ENCODE measurements around the gene MRPL53. TPM values are rescaled to one million over a fixed set of nuclear protein-coding genes. Genes with fewer than 3 reads are reported as not detected.
"Not testable (repeated sequence)": the region's sequence is repeated elsewhere in the genome, so short reads cannot be mapped to it uniquely, and the experiment has no call there.

MRPL53 gene
- total RNA-seq, 1 donor from 2014 or later = 45.8 TPM

DNA sequence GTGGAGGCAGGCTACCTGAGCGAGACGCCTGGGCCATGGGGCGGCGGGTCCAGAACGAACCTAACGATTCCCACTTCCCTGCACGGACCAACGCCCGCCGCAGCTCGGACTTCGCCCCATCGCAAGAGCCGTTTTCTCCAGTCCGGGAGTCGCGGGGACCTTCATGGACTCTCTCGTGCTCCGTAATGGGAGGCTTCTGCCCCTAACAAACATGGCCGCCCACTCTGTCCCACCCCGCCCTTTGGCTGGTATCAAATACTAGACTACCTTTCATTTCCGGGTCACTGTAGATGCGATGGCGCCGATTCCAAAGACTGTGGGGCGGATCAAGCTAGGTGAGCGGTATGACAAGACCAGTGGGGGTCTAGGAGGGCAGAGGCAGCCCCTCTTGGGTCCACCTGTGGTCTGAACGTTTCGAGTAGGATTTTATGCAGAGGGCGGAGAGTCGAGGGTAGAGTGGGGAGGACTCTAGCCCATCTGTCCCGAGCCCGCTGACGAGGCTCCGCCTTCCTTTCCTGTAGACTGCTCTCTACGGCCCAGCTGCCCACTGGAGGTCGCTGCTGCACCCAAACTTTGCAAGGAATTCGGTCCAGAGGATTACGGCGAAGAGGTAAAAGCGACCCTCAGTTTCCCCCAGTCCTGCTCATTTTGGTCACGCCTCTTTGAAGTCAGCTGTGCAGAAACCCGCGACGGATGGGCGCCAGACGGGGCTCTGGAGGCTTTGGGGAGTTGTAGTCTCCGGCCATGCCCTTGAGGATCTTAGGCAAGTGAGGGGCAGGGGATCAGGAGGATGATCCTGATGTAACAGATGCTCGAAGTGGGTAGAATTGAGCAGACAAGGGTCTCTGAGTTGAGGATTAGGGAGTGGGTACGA, 10.6 kb upstream of the MRPL53 start, which contains the start of the genes CCDC142 and TTC31:
TSS of gene CCDC142 (minus strand) at position 198 of the 874 bp plus-strand sequence. CDS start at position 37, 161 bp downstream.
TSS of gene TTC31 (plus strand) at position 281 of the 874 bp plus-strand sequence. CDS start at position 296, 15 bp downstream.
- DNase-seq (ENCODE audit: low read depth, low spot score) = peak; percentile 84

DNA sequence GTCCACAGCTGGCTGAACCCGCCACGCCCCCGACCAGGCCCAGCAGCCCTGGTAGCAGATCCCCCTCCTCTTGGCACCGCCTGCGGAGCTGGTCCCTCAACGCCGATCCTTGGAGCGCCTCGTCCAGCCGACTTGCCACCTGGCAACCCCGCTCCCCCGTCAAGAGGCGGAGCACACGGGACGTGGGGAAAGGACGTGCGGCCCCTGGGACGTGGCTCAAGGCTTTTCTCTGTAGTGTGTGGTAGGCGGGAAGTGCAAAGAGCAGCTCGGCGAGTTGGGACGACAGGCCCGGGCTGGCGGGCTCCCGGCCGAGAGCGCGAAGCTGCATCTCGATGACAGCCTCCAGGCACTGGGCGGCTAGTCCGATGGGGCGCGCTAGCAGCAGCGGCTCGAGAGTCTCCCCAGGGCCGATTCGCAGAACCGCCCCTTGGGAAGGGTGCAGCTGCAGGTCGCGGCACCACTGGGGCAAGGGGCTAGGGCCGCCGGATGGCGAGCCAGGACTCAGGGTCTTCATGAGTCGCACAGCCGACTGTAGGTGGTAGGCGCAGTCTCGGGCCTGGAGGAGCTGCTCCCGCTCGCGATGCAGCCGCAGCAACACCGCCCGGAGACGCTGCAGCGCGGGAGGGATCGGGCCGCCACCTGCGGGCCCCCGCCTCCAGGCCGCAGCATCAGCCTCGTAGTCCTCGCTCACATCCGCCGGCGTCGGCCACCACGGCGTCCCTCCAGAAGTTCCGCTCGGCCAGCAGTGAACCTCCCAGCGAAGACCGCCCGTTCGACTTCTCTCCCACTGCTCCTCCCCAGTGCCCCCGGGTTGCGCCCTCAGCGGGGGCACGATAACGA, 9.7 kb upstream of the MRPL53 start:
- DNase-seq (ENCODE audit: low read depth, low spot score) = no peak

DNA sequence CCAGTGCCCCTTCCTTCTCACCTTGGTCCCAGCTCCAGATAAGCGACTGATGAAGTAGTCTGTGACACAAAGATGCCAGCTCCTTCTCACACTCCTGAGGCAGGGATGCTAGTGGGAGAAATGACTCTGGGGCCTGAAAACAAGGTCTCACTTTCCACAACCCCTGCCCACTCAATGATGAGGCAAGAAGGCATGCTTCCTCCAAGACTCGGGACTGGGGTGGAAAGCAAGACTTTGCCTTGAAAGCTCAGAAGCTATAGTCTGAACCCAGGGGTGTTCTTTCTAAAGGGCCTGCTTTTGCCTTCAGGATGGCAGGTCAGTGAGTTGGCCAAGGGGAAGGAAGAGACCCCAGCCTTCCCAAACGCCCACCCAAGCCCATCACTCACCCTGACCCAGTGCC, 9.0 kb upstream of the MRPL53 start:
- no peak for DNase-seq (ENCODE audit: low read depth, low spot score)

DNA sequence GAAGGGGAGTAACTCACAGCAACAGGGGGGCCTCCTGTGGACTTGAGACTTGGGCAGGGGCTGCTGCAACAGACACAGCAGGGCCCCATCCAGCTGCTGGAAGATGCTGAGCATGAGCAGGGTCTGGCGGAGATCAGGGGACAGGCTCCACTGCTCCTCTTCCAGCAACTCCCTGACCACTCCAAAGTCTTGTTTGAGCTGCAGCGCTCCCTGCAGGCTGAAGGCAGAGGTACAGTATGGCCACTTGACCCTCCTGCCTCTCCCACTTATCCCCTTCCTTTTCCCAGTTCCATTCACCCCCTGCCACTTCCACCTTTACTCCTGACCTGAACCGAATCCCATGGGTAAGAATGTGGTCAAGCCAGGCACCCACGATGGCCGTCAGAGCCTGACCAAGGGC, 2.4 kb upstream of the MRPL53 start:
- no peak for DNase-seq (ENCODE audit: low read depth, low spot score)

DNA sequence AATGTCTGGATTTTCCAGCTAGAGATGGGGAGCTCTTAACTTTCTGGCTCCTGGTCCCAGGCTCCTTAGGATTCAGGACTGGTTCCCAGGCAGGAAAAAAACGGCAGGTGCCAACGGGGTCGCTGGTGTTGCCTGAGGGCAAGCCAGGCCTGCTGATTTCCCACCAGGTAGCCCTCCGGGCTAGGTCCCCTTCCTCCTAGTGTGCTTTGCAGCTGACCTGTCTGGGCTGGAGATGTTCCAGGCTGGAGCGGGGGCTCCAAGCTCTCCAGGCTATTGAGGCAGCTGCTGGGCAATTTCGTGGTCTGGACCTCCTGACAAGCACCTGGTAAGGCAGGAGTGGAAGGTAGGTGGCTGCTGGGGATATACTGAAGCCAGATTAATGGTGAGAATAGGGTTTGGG, 2.0 kb upstream of the MRPL53 start:
- no peak for DNase-seq (ENCODE audit: low read depth, low spot score)

DNA sequence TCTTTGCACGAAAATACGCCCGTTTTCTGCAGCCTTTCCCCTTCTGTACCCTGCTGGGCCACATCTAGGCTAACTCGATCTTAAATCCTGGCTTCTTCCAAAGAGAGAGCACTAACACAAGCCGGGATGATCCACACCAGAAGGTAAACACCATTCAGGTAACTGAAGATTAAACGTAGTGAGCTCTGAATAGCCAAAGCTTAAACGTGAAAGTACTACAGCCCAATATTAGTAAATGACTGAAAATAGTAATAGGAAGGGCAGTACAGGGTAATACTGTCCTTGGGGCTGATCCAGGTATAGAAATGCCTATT, 422 bp upstream of the MRPL53 start:
- DNase-seq (ENCODE audit: low read depth, low spot score) = no peak

DNA sequence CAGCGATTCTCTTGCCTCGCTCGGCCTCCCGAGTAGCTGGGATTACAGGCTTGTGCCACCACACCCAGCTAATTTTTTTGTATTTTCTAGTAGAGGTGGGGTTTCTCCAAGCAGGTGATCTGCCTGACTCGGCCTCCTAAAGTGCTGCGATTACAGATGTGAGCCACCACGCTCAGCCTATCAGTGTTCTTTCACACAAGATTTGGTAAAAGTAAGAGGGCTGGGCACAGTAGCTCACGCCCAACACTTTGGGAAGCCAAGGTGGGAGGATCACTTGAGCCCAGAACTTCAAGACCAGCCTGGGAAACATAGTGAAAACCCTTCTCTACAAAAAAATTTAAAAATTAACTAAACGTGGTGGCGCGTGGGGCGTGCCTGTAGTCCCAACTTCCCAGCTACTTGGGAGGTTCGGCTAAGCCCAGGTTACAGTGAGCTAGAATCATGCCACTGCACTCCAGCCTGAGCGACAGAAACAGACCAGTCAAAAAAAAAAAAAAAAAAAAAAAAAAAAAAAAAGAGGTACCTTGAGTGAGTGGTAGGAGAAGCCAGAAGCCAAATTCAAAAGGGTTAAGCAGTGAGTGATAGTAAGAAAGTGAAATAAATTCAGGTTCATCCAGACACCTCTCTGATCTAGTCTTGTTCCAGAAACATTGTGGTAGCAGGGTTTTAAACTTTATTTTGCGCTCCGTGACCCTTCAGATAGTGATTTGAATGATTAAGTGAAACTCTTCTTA, 981 bp downstream of the MRPL53 start:
- DNase-seq (ENCODE audit: low read depth, low spot score) = no peak

DNA sequence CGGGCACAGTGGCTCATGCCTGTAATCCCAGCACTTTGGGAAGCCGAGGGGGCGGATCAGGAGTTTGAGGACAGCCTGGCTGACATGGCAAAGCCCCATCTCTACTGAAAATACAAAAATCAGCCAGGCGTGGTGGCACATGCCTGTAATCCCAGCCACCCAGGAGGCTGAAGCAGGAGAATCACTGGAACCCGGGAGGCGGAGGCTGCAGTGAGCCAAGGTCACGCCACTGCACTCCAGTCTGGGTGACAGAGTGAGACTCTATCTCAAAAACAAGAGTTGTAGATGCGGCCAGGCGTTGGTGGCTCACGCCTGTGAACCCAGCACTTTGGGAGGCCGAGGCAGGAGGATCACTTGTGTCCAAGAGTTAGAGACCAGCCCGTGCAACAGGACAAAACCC, 1.7 kb downstream of the MRPL53 start:
- DNase-seq (ENCODE audit: low read depth, low spot score) = not testable (repeated sequence)

DNA sequence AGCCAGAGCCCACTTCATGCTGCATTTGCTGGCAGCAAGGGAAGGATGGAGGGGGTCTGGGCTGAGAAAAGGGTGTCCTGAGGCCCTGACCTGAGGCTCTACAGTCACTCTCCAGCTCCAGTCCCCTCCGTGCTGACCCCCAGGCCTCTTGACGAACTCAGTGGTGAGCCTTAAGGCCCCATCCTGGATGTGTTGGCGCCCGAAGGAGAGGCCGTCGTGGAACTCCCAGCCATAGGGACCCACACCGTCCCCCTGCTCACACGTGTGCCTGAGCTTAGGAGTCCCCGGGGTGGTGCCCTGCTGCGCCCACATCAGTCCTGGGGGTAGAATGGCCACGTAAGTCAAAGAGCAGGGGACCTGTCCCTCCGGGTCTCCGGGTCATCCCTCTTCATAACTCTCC, 8.1 kb downstream of the MRPL53 start:
- no peak for DNase-seq (ENCODE audit: low read depth, low spot score)

DNA sequence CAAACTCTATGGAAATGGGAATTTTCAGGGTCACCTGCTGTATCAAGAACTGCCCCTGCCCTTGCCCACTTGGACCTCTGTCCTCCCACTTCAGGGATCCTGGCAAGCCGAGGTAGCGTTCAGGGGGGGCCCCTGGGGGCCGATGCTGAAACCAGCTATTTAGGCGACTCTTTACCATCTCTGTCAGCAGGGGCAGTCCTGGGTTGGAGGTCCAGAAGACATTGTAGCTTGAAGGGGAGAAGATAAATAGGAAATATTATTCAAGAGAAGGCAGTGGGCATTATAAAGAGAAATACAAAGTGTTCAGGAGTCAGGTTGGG, 9.7 kb downstream of the MRPL53 start:
- DNase-seq (ENCODE audit: low read depth, low spot score) = no peak

DNA sequence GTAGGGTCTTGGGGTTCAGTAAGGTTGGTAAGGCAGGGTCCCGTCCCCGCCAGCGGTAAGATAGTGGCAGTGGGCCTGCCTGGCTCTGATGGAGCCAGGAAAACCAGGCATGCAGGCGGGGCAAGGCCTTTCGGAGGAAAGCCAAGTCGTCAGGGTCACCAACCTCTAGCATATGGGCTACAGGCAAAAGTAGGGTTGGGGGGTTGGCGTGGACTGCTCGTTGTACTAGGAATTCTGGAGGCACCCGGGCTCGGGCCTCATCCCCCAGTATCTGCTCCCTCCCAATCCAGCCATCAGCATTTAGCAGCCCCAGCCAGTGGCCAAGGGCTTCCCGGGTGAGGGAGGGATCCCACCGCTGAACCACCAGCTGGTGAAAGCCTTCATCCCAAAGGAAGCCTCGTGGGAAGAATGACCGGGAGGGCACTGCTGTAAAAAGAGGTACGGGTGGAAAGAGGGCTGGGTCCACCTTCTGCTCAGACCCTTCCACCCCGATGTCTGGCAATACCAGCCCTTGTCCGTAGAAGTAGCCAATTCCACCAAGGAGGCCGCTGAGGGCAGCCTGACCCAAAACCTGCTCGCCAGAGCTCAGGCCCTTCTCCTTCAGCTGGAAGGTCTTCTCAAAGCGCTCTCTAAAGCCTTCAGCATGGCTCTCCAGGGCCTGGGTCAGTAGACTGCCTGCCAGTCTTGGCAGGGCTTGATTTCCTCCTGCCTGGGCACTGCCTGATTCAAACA, 10.3 kb downstream of the MRPL53 start:
- no peak for DNase-seq (ENCODE audit: low read depth, low spot score)

DNA sequence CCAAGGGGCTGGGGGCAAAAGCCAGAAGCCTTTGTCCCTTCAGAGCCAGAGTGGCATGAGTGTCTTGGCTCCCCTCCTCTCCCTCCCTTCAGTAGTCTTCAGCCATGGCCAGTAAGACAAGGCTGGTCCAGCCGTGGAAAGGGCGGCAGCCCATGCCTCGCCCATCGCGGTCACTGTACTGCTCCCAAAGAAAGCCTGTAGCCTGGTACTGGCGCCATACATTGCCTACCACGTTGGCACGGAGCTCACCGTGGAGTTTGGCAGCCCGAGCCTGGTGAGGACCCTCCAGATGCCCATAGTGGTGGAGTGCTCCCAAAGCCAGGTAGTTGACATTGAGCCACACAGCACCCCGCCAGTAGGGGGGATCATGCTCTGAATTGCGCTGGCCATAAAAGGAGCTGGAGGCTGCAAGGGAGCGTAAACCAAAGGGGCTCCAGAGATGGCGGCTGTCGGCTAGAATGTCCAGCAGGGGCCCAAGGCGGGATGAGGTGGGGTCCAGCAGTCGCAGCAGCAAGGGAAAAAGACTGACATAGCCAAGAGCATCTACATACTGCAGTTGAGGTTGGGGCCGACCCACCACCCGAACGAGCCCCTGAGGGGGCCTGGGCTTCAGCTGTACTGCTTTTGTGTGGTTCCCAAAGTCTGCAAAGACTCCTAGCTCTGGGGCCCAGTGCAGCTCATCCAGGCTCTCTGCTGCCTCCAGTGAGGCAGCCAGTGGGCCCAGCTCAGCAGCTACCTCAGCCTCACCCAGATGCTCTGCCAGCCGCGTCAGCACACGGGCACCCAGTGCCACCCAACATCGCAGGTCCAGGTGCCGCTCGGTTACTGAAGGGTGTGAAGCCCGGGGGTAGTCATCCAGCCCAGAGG, 11.1 kb downstream of the MRPL53 start:
- no peak for DNase-seq (ENCODE audit: low read depth, low spot score)

DNA sequence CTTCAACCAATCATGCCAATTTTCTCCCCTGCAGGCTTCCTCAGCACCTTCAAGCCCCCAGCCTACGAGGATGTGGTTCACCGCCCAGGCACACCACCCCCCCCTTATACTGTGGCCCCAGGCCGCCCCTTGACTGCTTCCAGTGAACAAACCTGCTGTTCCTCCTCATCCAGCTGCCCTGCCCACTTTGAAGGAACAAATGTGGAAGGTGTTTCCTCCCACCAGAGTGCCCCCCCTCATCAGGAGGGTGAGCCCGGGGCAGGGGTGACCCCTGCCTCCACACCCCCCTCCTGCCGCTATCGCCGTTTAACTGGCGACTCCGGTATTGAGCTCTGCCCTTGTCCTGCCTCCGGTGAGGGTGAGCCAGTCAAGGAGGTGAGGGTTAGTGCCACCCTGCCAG, 12.3 kb downstream of the MRPL53 start:
- not testable (repeated sequence) for DNase-seq (ENCODE audit: low read depth, low spot score)

DNA sequence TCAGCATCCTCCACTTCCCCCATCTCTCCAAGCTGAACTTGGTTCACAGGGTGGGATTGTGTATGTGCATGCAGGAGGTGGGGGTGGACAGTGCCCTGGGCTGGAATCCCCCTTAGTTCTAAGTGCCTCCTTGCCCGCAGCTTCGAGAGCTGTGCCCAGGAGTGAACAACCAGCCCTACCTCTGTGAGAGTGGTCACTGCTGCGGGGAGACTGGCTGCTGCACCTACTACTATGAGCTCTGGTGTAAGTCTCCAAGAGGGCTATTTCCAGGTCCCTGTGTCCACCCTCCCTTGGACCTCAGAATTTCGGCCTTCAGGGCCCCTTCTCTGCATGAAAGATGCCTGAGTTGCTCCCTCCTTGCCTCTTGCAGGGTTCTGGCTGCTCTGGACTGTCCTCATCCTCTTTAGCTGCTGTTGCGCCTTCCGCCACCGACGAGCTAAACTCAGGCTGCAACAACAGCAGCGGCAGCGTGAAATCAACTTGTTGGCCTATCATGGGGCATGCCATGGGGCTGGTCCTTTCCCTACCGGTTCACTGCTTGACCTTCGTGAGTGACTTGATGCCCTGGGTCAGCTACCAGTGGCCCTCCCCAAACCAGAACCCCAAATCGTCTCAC, 12.9 kb downstream of the MRPL53 start:
- DNase-seq (ENCODE audit: low read depth, low spot score) = not testable (repeated sequence)

DNA sequence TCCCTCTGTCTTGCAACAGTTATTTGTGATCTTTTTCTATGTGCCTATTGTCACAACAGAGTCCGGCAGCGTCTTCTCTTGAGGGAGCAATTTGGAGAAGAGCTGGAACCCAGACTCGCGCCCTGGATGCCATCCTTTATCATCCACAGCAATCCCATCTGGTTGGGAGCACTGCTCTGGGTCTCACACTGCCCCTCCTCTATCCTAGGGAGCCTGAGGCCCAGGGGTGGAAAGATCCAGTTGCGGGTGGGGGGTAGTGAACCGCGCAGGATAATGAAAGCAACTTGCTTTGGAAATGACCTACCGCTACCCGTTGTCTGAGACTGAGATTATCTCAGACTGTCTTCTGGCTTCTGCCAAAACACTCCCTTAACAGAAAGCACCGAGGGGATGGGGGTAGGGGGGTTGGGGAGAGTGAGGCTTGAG, 13.5 kb downstream of the MRPL53 start:
- no peak for DNase-seq (ENCODE audit: low read depth, low spot score)

DNA sequence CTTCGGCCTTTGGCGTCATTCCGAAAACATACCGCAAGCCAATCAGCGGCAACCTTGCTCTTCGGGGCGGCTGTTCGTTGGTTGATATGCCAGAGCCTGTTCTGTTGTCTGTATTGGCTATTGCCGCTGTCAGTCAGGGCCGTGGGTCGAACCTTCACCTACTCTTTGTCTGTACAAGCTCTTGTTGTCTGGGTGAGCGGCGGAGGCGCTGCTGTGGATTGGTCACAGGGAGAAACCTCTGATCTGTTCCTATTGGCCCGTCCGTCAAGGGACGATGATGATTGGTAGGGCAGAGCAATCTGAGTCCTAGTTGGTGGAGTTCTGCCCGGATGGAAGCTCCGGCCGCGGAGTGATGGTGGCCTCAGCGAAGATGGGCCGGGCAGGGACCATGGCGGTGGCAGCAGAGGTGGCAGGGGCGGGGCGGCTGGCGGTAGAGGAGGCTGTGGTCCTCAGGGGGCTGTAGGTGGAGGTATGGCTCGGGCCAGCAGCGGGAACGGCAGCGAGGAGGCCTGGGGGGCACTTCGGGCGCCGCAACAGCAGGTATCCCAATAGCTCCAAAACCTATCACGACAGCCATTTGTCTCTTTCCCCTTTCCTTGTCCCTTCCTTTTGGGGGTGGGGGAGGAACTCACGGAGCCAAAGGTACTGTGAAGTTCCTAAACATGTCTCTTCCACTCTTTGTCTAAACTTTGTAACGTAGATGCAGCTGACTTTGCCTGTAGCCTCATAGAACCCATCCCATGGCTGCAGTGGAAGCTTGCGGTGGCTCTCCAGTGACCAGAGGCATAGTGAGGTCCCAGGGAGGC, 14.1 kb downstream of the MRPL53 start, which contains the start of gene WBP1:
TSS of gene WBP1 (plus strand) at position 307 of the 806 bp plus-strand sequence. CDS start at position 472, 165 bp downstream.
- DNase-seq (ENCODE audit: low read depth, low spot score) = peak; percentile 100

DNA sequence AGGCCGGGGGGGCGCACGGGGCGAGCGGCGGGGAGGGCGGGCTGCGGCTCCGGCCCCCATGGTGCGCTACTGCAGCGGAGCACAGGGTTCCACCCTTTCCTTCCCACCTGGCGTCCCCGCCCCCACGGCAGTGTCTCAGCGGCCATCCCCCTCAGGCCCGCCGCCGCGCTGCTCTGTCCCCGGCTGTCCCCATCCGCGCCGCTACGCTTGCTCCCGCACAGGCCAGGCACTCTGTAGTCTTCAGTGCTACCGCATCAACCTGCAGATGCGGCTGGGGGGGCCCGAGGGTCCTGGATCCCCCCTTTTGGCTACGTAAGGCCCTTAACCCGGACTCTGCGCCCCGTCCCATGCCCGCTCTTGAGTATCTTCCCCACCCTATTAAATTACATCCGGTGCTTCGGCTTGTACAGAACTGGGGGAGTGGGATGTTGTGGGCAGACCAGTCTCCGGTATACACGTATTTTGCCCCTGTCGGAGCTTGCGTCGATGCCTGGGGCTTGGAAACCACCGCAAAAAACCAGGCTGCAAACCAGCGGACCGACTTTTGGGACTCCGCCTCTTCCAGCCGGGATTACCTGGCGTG, 14.8 kb downstream of the MRPL53 start:
- DNase-seq (ENCODE audit: low read depth, low spot score) = no peak

DNA sequence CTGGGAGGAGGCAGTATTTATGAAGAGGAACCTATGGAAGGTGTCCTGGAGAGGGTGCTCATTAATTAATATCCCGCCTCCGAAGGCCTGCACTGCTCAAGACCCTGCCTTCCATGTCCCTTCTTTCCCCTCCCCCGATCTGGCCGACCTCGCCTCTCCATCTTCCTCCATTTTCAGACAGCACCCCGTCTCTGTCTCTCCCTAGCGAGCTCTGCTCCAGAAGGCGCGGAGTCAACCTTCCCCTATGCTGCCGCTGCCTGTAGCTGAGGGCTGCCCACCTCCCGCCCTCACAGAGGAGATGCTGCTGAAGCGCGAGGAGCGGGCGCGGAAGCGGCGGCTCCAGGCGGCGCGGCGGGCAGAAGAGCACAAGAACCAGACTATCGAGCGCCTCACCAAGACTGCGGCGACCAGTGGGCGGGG, 15.3 kb downstream of the MRPL53 start:
- DNase-seq (ENCODE audit: low read depth, low spot score) = no peak

All from pulmonary artery endothelial cell (primary cell).